ENCODE results near the gene KLHL40.

DNA sequence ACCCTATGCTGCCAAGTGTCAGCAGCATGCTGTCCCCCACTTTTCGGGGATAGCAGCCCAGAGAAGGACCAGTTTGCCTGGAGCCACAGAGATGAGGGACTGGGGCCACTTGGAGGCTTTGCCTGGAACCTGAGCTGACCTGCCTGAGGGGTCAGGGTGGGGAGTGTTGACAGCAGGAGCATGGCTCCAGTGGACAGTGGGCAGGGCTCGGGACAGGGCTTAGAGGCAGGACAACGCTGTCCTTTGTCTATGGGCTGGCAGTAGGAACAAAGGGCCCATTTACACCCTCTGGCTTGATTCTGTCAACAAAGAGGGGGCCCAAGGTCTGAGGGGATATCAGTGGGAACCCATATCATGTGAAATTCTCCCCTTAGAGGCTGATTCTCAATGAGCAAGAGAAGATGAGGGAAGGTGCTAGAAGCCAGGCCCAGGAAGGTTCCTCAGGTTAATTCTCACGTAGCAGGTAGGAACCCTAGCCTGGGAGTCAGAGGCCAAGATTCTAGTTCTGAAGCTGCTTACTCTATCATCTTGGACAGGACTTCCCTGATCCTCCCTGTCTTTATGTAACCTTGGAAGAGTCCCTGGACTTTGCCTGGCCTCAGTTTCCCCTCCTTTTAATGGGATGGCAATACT lies 47.0 kb downstream of the KLHL40 start:
- TF ChIP-seq CTCF (IDR thresholded peaks at IDR 0.05; ENCODE audit: extremely low read depth in 1 of 2, insufficient read depth in 1 of 2, low read depth in 1 of 2, low read length in 2 of 2) (no peak), POLR2A (IDR thresholded peaks at IDR 0.05; ENCODE audit: low read depth, low read length) (no peak), EZH2 (IDR thresholded peaks at IDR 0.05; ENCODE audit: borderline replicate concordance, low read depth, low read length, severe bottlenecking) (no peak), POLR2AphosphoS5 (IDR thresholded peaks at IDR 0.05; ENCODE audit: insufficient read depth, low read depth, low read length) (no peak)
